B cell (primary cell): ENCODE results near the gene SNED1.

Source experiments
- EZH2 ChIP-seq: IDR thresholded peaks from 2 replicates; pipeline ENCODE4 v1.6.1; 2012; ENCODE audit warnings: borderline replicate concordance, low read depth, mild to moderate bottlenecking, moderate library complexity, low read length; ENCODE audit not compliant: insufficient read depth, poor library complexity, severe bottlenecking
- TF ChIP-seq, protein P1 (sequence below): fragments of 200-600 bp; IDR thresholded peaks from one replicate; pipeline ENCODE4 v1.8.0; 2022; ENCODE audit warnings: antibody characterized with exemption, mild to moderate bottlenecking

DNA sequence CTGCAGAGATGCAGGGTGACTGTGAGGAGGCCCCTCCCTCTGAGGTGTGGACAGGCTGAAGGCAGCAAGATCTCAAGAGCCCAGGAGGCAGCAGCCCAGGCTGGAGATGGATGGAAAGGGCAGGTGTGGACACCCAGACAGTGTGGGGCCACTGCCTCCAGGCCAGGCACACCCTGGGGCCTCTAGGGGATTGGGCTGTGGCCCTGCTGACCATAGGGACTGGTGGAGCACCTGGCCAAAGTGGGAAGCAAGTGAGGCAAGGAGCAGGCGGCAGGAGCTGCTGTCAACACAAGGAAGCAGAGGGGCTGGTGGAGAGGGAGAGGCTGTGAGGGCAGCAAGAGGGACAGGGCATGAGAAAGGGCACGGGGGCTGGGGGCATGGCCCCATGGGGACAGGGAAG, 10.8 kb downstream of the SNED1 start:
- TF ChIP-seq, protein P1, sequence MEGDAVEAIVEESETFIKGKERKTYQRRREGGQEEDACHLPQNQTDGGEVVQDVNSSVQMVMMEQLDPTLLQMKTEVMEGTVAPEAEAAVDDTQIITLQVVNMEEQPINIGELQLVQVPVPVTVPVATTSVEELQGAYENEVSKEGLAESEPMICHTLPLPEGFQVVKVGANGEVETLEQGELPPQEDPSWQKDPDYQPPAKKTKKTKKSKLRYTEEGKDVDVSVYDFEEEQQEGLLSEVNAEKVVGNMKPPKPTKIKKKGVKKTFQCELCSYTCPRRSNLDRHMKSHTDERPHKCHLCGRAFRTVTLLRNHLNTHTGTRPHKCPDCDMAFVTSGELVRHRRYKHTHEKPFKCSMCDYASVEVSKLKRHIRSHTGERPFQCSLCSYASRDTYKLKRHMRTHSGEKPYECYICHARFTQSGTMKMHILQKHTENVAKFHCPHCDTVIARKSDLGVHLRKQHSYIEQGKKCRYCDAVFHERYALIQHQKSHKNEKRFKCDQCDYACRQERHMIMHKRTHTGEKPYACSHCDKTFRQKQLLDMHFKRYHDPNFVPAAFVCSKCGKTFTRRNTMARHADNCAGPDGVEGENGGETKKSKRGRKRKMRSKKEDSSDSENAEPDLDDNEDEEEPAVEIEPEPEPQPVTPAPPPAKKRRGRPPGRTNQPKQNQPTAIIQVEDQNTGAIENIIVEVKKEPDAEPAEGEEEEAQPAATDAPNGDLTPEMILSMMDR: no peak
- TF ChIP-seq EZH2: no peak
